ENCODE measurements around the gene MCF2L.

Gene MCF2L

DNA sequence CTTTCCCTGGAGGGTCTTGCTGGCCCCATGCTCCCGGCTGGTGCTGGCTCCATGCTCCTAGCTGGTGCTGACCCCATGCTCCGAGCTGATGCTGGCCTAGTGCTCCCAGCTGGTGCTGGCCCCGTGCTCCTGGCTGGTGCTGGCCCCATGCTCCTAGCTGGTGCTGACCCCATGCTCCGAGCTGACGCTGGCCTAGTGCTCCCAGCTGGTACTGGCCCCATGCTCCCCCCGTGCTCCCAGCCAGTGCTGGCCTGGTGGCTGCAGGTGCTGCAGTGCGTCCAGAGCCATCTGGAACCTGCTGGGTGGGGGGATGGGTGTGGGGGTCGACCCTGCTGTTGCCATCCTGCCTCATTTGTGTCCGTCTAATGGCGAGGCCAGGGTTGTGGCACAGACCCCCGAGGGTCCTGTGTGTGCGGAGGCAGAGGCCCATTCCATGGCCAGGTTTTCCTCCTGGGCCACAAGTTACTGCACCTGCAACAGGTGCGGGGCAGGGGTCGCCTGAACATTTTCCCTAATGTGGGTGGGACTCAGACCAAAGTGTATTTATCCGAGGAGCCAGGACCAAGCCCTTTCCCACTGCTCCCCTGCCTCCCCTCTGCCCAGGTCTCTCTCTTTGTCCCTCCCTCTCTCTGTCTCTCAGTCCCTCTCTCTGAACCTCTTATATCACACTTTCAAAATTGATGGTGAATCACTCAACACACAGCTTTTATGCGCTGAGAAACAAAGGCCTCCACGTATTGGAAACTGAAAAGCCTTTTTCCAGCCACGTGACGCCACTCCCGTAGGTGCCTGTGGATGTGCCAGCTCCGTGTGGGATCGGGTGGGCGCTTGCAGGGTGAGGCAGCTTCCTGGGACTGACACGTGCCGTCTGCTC lies 45.1 kb downstream of the MCF2L start:
- DNase-seq (ENCODE audit: low read depth in 3 of 3, low spot score in 1 of 3) = no peak

DNA sequence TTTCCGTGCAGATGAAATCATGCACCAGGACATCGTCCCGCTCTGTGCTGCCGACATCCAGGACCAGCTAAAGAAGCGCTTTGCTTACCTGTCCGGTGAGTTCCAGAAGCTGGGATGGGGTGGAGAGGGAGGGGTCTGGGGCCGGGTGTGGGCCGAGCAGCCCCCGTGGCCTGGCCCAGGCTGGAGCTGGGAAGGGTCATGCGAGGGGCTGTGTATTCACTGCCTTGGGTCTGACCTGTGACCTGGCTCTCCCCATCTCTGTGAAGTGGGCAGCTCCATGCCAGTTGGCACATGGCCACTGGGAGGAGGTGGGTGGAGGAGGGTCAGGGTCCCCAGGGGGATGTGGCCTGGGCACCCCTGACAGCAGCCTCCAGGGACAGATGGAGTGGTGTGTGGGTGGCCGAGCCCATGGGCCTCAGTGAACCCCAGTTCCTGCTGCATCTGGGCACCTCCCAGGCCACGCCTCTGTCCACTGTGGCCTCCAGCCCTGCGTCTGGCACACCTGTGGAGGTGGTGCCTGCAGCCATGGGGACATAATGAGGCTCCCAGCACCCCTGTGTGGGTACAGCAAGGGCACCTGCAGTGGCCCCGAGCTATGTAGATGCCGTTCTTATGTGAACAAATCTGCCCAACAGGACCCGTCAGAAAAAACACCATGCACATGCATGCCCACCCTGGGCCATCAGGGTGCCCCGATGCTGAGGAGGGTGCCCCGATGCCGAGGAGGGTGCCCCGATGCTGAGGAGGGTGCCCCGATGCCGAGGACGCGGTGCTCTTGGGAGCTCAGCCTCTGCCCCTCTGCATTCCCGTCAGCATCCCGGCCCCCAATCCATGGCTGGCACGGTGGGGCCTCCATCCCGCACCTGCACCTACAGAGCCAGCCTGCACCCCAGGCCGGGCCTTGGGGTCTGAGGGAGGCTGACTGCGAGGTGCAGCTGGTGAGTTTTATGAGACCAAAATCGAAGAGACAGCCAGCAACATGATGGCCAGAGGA lies 46.0 kb downstream of the MCF2L start:
- DNase-seq (ENCODE audit: low read depth in 3 of 3, low spot score in 1 of 3) = no peak

DNA sequence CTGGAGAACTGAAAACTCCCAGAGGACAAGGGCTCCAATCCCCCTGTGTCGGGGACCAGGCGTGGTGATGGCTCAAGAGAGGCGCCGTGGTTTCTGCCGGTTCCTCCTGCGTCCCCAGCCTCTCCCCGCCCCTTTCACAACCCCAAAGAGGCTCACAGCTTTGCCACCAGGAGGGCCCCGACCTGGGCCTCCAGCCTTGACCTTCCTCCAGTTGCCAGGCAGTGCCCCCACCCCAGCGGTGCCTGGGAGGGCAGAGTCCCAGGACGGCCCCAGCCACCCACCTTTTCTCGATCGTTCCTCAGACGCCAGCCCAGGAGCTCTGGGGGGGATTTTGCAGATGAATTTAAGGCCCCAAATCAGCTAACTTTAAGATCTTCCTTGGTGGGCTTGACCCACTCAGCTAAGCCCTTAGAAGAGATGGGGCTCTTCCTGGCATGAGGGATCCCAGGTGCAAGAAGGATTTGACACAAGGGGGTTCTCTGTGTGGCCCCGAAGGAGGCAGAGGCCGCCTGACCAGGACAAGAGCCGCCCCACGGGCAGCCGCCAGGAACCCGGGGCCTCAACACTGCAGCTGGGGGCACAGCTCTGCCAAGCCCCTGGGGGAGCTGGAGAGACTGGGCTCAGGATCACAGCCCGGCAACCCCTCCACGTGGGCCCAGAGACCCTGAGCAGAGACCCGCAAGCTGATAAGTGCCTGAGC lies 47.0 kb downstream of the MCF2L start:
- no peak for DNase-seq (ENCODE audit: low read depth in 3 of 3, low spot score in 1 of 3)

DNA sequence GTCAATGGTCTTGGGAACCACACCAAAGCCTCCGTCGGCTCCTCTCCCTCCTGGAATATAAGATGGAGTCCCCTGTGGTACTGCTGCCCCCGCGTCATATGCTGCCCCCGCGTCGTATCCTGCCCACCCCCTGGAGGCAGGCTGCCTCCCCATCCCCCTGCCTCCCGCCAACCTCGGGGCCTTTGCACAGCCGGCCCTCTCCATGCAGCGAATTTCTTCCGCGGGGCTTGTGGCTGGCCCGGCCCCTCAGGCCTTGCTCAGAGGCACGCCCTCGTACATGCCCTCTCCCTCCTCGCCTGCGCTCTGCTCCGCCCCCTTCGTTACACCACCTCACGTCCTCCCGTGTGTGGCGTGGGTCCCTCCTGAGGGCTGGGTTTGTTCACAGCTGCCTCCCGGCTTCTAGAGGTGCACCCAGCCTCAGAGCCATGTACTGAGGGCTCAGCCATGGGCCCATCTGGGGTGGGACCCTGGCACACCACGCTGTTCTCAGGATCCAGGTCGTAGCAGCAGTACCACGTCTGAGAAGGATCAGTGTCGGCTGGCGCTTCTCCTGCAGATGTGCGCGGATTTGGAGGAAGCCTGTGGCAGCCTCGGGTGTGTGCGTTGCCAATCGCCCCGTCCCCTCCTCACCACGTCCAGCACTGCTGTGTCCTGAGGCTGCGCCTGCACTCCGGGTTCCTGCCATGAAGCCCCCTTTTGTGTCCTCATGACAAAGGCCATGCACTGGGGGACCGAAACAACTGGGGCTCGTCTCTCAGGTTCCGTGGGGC lies 47.7 kb downstream of the MCF2L start:
- DNase-seq (ENCODE audit: low read depth in 3 of 3, low spot score in 1 of 3) = no peak

DNA sequence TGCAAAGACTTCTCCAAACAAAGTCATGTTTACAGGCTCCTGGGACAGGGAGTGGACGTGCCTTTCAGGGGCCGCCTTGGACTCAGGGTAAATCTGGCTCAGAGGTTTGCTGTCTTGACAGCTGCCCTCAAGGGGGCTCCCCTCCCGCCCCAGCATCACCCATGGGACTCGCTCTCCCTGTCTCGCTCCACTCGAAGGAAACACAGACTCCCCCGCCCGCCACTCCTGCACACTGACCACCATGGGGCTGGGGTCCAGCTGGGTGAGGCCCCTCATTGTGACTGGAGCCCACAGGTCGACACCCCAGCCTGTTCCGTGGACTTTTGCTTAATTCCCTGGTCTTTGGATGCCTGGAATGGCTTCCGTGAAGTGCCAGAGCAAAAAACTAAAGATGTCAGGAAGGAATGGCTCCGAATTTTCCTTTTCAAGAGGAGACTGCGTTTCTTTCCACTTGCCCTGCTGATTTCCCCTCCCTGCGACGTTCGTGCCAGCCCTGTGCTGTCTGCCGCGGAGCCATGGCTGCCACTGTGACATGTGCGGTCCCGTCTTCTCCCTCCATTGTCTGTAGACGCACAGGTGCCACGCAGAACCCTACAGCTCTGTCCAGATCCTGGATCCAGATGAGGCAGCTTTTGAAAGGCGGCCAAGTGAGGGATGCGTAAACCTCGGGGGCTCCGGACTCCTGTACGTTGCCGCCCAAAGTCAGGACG lies 48.6 kb downstream of the MCF2L start:
- no peak for DNase-seq (ENCODE audit: low read depth in 3 of 3, low spot score in 1 of 3)

DNA sequence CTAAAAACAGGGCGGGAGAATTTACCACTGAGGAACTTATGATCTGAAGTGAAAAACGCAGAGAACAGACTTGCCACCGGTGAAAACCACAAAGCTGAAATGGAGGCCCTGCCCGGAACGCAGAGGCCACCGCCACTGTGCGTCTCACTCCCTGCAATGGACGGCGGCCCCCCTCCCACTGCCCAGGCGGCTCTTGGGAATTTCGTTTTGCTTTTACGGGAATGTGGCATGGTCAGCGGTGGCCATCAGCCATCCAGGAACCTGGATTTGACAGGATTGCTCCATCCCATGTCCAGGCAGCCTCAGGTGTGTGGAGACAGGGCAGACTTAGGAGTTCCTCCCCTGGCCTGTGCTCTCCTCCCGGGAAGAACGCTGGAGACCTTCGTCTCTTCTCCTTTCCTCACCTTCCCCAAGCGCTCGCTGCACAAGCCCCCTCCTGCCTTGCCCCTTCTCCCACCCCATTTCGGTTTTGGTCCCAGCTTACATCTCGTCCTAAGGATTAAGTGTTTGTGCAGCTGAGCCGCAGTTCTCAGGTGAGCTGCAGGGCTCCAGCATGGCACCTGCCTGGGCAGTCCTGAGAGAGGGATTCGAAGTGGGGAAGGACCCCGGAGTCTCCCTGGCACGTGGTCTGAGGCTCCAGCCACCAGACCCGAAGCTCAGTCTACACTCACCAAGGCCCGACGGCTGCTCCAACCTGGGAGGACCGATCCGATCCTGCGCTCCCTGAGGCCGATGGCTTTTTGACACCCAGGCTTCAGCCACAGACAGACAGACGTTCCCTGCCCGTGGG lies 49.9 kb downstream of the MCF2L start:
- DNase-seq (ENCODE audit: low read depth in 3 of 3, low spot score in 1 of 3) = no peak

DNA sequence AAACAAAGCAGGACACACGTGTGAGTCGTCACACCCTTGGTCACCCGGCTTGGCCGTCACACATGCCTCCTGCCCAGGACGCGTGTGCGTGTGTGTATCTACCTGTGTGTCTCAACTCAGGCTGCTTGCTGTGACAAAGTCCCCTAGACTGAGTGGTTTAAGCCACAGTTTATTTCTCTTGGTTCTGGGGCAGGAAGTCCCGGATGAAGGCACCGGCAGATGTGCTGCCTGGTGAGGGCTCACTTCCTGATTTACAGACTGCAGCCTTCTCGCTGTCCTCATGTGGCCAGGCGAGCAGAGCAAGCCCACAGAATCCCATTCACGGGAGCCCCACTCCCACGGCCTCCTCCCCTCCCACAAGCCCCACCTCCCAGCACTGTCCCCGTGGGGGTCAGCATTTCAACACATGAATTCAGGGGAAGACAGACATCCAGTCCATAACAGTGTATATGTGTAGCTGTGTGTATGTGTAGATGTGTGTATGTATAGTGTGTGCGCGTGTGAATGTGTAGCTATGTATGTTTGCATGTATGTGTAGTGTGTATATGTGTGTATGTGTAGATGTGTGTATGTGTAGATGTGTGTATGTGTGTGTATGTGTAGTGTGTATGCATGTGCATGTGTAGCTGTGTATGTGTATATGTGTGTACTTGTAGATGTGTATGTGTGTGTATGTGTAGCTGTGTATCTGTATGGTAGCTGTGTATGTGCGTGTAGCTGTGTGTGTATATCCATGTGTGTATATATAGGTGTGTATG lies 51.5 kb downstream of the MCF2L start:
- DNase-seq (ENCODE audit: low read depth in 3 of 3, low spot score in 1 of 3) = no peak

DNA sequence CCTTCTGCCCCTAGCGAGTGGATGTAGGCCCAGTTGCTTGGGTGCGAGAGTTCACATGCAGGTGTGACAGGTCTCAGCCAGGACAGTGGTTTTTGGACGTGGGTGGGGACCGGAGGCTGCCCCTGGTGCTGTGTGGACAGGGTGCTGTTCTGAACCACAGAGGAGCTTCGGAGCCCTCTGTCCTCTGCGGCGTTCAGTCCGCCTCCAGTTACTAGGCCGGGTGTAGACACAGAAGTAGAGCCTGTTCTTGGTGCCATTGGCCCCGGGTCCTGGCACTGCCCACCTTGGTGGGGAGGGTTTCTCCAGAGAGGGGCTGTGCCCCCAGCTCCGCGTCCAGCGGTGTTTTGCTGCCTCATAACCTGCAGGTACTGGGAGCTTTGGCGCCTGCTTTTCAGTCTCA lies 52.4 kb downstream of the MCF2L start:
- no peak for DNase-seq (ENCODE audit: low read depth in 3 of 3, low spot score in 1 of 3)

DNA sequence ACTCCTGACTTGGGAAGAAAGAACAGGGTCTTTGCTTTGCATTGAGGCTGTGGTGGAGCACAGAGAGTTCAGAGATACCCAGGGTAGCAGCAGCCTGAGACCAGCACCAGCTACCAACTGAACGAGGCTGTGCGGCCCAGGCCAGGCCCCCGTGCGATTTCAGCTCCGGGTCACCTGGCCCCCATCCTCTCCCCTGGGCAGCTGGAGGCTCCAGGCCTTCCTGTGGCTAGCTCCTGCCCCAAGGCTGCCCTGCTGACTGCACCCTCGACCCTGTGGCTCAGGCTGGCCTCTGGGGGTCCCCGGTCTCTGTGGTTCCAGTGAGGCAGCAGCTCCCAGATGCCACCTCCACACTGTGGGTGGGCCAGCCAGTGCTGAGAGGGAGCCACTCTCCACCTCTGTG lies 52.8 kb downstream of the MCF2L start:
- no peak for DNase-seq (ENCODE audit: low read depth in 3 of 3, low spot score in 1 of 3)

DNA sequence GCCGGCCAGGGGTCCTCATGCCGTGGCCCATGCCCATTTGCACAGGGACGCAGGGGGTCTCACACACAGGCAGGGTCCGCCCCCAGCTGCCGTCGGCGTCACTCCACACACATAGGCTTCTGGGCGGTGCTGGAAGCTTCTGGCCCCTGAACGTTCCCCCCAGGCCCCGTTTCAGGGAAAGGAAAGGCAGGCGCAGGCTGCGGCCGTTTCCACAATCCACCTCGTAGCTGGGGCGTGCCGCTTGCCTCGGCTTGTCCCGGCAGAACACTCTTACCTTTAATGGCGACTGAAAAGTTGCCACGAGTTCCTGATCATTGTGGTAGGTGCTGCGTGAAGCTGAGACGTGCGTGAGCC lies 53.4 kb downstream of the MCF2L start:
- DNase-seq (ENCODE audit: low read depth in 3 of 3, low spot score in 1 of 3) = no peak

DNA sequence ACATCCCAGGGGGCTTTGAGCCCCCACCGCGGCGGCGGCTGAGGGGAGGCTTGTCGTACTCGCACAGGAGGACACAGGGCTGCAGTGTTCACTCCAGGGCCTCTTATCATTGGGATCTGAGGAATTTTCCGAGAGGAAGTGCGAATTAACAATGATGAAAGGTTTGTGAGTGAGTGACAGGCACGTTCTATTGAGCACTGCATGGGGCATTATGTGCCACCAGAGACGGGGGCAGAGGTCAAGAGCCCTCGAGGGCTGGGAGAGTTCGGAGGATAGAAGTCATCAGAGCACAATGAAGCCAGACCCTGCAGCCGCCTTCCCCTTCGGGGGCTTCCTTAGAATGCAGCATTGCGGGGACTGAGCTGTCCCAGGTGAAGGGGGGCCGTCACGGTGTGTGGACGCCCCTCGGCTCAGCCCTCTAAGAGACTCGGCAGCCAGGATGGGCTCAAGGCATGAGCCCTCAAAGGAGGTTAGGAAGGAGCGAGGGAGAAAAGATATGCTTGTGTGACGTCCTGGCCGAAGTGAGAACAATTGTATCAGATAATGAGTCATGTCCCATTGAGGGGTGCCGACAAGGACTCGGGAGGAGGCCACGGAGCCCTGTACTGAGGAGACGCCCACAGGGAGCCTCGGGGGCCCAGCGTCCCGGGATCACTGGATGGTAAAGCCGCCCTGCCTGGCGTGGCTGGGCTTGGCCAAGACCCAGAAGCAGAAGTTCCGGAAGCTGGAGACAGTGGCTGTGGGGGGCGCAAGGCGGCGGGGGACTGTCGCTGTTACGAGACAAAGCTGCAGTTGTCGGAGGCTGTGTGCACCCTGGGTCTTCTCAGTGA lies 53.9 kb downstream of the MCF2L start:
- no peak for DNase-seq (ENCODE audit: low read depth in 3 of 3, low spot score in 1 of 3)

DNA sequence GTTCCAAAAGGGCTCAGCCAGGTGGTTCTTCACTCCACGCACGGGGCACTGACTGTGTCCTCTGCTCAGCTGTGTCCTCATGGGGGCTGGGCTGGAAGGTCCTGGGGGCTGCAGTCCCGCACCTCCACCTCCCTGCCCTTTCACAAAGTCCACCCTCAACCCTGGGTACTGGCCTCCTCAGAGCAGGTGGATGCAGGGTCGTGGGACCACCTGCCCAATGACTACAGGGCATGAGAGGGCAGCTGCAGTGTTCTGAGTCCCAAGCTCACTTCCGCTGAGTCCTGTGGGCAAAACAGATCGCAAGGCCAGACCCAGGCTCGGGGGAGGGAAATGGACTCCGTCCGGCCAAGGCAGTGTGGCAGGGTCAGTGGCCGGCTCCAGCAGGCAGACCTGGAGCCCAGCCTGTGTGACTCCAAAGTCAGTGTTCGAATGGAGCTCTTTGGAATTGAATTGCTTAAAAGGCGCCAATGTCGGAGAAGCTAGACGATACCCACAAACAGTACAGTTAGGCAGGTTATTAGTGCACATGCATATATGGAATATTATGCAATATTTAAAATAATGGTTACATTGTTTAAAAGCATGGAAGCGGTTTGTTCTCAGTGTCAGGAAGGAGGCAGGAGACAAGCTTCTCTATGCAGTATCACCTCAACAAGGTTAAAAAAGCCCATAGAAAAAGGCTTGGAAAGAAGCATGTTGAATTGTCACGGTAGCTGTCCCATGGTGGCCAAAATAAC lies 54.8 kb downstream of the MCF2L start:
- DNase-seq (ENCODE audit: low read depth in 3 of 3, low spot score in 1 of 3) = no peak

DNA sequence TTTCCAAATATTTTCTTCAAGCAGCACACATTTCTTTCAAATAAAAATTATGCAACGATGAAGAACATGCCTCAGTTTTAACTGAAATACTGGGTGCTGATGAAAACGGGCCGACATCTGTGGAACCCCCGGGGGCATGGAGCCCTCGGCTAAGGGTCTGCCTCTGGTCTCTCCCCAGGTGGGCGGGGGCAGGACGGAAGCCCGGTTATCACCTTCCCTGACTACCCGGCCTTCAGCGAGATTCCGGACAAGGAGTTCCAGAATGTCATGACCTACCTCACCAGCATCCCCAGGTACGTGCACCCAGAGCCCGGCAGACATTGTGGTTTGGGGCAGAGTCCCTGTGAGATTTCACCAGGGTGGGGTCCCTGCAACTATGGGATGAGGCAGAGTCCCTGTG lies 55.5 kb downstream of the MCF2L start:
- no peak for DNase-seq (ENCODE audit: low read depth in 3 of 3, low spot score in 1 of 3)

DNA sequence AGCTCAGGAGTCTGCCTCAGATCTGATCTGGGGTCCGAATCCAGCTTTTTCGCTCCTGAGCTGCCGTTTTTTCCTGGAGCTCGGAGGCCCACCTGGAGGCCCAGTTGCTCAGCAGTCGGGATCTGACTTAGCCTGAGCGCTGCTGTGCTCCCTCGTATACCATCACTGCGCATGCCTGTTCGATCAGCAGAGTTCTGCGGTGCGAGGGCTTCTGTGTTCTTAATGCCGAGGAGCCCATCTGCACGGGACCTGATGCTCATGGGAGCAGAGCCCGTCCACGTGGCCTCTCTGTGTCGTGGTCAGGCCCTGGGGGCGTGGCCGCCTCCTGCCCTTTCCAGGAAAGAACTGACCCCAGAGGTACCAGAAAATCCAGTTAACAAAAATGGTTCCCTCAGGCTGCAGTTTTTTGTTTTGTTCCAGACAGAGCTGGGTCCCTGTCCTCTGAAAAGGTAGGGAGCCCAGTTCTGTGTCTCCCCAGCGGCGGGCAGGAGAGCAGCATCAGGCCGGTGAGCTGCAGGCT lies 57.4 kb downstream of the MCF2L start:
- no peak for DNase-seq (ENCODE audit: low read depth in 3 of 3, low spot score in 1 of 3)

DNA sequence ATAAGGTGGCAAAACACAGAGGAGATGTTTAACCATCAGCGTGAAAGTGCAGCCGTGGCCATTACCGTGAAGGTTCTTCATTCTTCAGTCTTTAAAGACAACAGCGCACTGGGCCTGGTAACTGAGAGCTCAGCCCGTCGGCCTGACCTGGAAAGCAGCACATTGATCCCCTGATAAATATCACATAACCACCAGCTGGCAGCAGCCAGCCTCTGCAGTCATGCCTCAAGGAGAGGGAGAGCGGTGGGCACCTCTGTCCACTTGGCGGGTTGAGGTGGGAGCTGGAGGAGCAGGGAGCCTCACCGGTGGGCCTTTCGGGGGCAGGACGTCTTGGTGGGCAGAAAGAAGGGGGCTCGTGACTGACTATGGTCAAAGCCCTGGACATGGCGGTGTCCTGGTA lies 58.1 kb downstream of the MCF2L start:
- DNase-seq (ENCODE audit: low read depth in 3 of 3, low spot score in 1 of 3) = no peak

DNA sequence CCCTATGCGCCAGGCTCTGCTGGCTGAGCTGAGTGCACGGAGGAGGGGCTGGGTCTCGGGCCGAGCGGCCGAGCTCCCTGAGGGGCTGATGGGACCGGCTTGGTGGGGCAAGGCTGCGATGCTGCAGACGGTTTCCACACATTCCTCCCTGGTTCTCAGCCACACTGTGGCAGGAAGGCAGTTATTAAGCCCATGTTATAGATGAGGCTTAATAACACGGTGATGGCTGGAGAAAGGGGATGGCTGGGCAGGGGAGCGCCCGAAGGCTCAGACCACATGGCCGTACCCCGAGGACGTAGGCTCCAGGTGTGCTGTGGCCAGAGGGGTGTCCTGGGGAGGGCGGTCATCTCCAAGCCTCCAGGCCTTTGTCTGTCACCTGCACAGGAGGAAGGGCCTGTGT lies 58.6 kb downstream of the MCF2L start:
- no peak for DNase-seq (ENCODE audit: low read depth in 3 of 3, low spot score in 1 of 3)

All from stimulated activated CD4-positive, alpha-beta T cell treated with anti-CD3 and anti-CD28 coated beads, TNF-alpha, amount 100 ng/mL, for 1 hour (primary cell).